Measurements from ENCODE around the gene TRIP13.

Gene TRIP13

DNA sequence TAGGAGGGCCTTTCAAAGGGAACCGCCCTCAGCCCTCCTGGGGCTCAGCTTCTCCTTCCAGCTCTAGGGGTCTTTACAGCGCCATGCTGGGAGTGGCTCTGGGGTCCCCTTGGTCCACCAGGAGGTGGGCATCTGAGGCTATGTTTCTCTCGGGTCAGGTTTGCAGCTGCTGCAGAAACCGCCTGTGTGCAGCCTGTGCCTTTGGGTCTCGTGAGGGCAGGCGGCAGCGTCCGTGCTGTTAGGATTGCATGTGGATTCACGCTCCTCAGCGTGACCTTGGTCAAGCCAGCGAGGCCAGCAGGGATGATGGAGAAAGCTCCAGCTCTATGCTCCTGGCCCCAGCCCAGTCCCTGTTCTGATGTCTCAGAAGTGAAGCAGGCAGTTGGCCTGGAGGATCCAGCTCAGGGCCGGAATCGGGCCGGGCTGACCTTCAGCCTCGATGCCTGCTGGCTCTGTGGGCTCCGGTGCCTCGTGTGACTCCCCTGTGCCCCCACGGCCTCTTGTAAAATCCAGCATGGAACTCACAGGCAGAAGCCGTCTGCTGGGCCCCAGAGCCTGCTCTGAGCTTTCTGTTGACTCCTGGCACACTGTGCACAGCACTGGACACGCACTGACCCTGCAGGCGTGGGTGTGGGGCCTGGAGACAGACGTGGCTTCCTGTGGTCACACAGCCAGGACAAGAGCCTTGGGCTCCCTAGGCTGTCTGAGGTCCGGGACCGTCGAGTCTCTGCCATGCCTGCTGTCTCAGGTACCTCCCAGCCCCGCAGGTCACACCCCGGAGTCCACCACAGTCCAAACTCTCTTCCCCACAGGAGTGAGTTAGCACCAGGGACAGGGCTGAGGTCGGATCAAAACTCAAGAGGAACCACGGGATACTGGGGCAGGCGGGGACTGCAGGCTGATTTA lies 54.3 kb downstream of the TRIP13 start:
- no peaks in the 10 kb centered on the region for H3K9me2 ChIP-seq (replicated peaks; ENCODE audit: control insufficient read depth, low read length)
- no peaks in the 10 kb centered on the region; the same call in 1 of the 2 replicates for H3K27me3 ChIP-seq (ENCODE audit: control insufficient read depth, low read length)
- no peak overlapping the region for H3K4me3 ChIP-seq (ENCODE audit: low read length)
- no peaks in the 10 kb centered on the region for H3K79me2 ChIP-seq (ENCODE audit: control insufficient read depth, low read length)
- H3F3A ChIP-seq (ENCODE audit: control insufficient read depth, insufficient read depth) = no peaks in the 10 kb centered on the region
- TF ChIP-seq, protein P1, sequence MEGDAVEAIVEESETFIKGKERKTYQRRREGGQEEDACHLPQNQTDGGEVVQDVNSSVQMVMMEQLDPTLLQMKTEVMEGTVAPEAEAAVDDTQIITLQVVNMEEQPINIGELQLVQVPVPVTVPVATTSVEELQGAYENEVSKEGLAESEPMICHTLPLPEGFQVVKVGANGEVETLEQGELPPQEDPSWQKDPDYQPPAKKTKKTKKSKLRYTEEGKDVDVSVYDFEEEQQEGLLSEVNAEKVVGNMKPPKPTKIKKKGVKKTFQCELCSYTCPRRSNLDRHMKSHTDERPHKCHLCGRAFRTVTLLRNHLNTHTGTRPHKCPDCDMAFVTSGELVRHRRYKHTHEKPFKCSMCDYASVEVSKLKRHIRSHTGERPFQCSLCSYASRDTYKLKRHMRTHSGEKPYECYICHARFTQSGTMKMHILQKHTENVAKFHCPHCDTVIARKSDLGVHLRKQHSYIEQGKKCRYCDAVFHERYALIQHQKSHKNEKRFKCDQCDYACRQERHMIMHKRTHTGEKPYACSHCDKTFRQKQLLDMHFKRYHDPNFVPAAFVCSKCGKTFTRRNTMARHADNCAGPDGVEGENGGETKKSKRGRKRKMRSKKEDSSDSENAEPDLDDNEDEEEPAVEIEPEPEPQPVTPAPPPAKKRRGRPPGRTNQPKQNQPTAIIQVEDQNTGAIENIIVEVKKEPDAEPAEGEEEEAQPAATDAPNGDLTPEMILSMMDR (IDR thresholded peaks at IDR 0.05; ENCODE audit: low read depth, low read length, poor library complexity, severe bottlenecking) = no peak
- TF ChIP-seq EZH2phosphoT487 (IDR thresholded peaks at IDR 0.05; ENCODE audit: borderline replicate concordance, low read length) = no peak
- no peaks in the 10 kb centered on the region for H4K20me1 ChIP-seq (ENCODE audit: control insufficient read depth, insufficient read depth, low read depth, low read length)
- no peaks in the 10 kb centered on the region for H3K4me1 ChIP-seq (ENCODE audit: control insufficient read depth, low read length)
- H3K27ac ChIP-seq (ENCODE audit: low read depth, low read length) = no peak overlapping the region
- no peaks in the 10 kb centered on the region for H3K36me3 ChIP-seq (ENCODE audit: control insufficient read depth, low read length)
- H3K9me3 ChIP-seq (ENCODE audit: control insufficient read depth, insufficient read depth, low read length) = no peaks in the 10 kb centered on the region
- H3K4me2 ChIP-seq (ENCODE audit: low read length) = no peak overlapping the region

- no peak overlapping the region for H3K4me3 ChIP-seq (ENCODE audit: low read length)
- no peak overlapping the region for H3K27ac ChIP-seq (ENCODE audit: low read depth, low read length)
- no peaks in the 10 kb centered on the region for H3K9me3 ChIP-seq (ENCODE audit: control insufficient read depth, insufficient read depth, low read length)
- no peaks in the 10 kb centered on the region for H3K9me2 ChIP-seq (replicated peaks; ENCODE audit: control insufficient read depth, low read length)
- no peaks in the 10 kb centered on the region for H3F3A ChIP-seq (ENCODE audit: control insufficient read depth, insufficient read depth)
- no peaks in the 10 kb centered on the region for H4K20me1 ChIP-seq (ENCODE audit: control insufficient read depth, insufficient read depth, low read depth, low read length)
- H3K27me3 ChIP-seq (ENCODE audit: control insufficient read depth, low read length) = no peaks in the 10 kb centered on the region; the same call in 1 of the 2 replicates
- TF ChIP-seq, protein P1 (IDR thresholded peaks at IDR 0.05; ENCODE audit: low read depth, low read length, poor library complexity, severe bottlenecking) = no peak
- TF ChIP-seq EZH2phosphoT487 (IDR thresholded peaks at IDR 0.05; ENCODE audit: borderline replicate concordance, low read length) = no peak
- no peaks in the 10 kb centered on the region for H3K79me2 ChIP-seq (ENCODE audit: control insufficient read depth, low read length)
- H3K4me1 ChIP-seq (ENCODE audit: control insufficient read depth, low read length) = no peaks in the 10 kb centered on the region
- no peaks in the 10 kb centered on the region for H3K36me3 ChIP-seq (ENCODE audit: control insufficient read depth, low read length)
- no peak overlapping the region for H3K4me2 ChIP-seq (ENCODE audit: low read length)
Measured at GRCh38 chr5:947626-948471, 55.2 kb downstream of the TRIP13 start.

DNA sequence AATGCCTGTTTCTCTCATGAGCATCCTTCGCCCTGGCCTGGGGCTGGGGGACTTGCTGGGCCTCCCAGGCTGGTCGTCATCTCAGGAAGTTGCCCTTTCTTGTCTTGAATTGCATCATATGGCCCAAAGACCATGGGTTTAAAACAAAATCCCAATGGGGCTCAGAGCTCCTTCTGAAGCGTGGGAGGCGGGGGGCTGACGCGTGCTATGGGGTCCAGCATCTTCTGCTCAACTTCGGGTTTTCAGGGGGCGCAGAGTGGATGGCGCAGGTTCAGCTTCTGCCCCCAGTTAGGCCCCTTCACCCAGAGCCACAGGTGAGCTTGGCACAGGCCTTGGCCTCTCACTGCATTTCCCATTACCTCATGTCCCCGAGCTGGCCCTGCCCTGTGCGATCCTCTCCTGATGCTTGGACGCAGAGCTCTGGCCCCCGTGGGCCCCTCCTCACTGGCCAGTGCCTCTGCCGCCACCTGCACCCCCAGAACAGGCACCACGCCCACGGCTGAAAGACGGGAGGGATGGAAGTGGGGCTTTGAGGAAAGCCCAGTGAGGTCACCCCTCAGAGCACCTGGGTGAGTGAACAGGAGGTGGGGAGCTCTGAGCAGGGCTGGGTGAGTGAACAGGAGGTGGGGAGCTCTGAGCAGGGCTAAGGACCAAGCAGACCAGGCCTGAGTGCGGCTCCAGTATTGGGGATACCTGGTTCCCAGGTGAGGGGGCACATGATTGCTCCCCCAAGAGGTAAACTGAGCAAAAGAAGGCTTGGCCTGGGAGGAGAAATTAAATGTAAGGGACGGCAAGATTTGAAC lies 56.0 kb downstream of the TRIP13 start:
- TF ChIP-seq, protein P1 (IDR thresholded peaks at IDR 0.05; ENCODE audit: low read depth, low read length, poor library complexity, severe bottlenecking) = no peak
- no peak for TF ChIP-seq EZH2phosphoT487 (IDR thresholded peaks at IDR 0.05; ENCODE audit: borderline replicate concordance, low read length)
- no peaks in the 10 kb centered on the region for H4K20me1 ChIP-seq (ENCODE audit: control insufficient read depth, insufficient read depth, low read depth, low read length)
- H3K4me2 ChIP-seq (ENCODE audit: low read length) = no peak overlapping the region
- no peaks in the 10 kb centered on the region for H3F3A ChIP-seq (ENCODE audit: control insufficient read depth, insufficient read depth)
- H3K27ac ChIP-seq (ENCODE audit: low read depth, low read length) = no peak overlapping the region
- H3K9me2 ChIP-seq (replicated peaks; ENCODE audit: control insufficient read depth, low read length) = no peaks in the 10 kb centered on the region
- H3K36me3 ChIP-seq (ENCODE audit: control insufficient read depth, low read length) = no peaks in the 10 kb centered on the region
- no peaks in the 10 kb centered on the region for H3K4me1 ChIP-seq (ENCODE audit: control insufficient read depth, low read length)
- H3K4me3 ChIP-seq (ENCODE audit: low read length) = no peak overlapping the region
- no peaks in the 10 kb centered on the region for H3K79me2 ChIP-seq (ENCODE audit: control insufficient read depth, low read length)
- H3K27me3 ChIP-seq (ENCODE audit: control insufficient read depth, low read length) = no peaks in the 10 kb centered on the region; the same call in 1 of the 2 replicates
- no peaks in the 10 kb centered on the region for H3K9me3 ChIP-seq (ENCODE audit: control insufficient read depth, insufficient read depth, low read length)
